H9 (cell line): ENCODE results near the gene CENPP. TPM values are rescaled to one million over a fixed set of nuclear protein-coding genes. Genes with fewer than 3 reads are reported as not detected.

Experiments
- DNase-seq: peaks from one replicate; pipeline ENCODE4 v3.0.0-alpha.2; 2017
- H2AFZ ChIP-seq: one replicate; pipeline ENCODE4 v1.6.1; 2013; ENCODE audit warnings: mild to moderate bottlenecking, low read length, control low read depth, moderate library complexity
- H2AK5ac ChIP-seq: 2 replicates; pipeline ENCODE4 v1.6.1; 2013; ENCODE audit warnings: low read length, control low read depth, mixed read lengths; ENCODE audit not compliant: insufficient read length
- H2BK120ac ChIP-seq: one replicate; pipeline ENCODE4 v1.6.1; 2013; ENCODE audit warnings: low read depth, mild to moderate bottlenecking, low read length, control low read depth, inconsistent platforms; ENCODE audit not compliant: poor library complexity, severe bottlenecking
- H2BK12ac ChIP-seq: 2 replicates; pipeline ENCODE4 v1.6.1; 2013; ENCODE audit warnings: low read length, control low read depth, mixed read lengths, low read depth; ENCODE audit not compliant: insufficient read length
- H2BK15ac ChIP-seq: 2 replicates; pipeline ENCODE4 v1.6.1; 2013; ENCODE audit warnings: low read depth, low read length, control low read depth
- H2BK20ac ChIP-seq: one replicate; pipeline ENCODE4 v1.6.1; 2013; ENCODE audit warnings: low read depth, mild to moderate bottlenecking, low read length, control low read depth, inconsistent platforms; ENCODE audit not compliant: poor library complexity, severe bottlenecking
- H2BK5ac ChIP-seq: 2 replicates; pipeline ENCODE4 v1.6.1; 2013; ENCODE audit warnings: low read length, control low read depth, mixed read lengths; ENCODE audit not compliant: insufficient read length
- H3K14ac ChIP-seq: 2 replicates; pipeline ENCODE4 v1.6.1; 2013; ENCODE audit warnings: low read length, control low read depth; ENCODE audit not compliant: insufficient read depth
- H3K18ac ChIP-seq: 2 replicates; pipeline ENCODE4 v1.6.1; 2013; ENCODE audit warnings: low read depth, mild to moderate bottlenecking, mixed read lengths, low read length, control low read depth; ENCODE audit not compliant: insufficient read length
- H3K23ac ChIP-seq: 2 replicates; pipeline ENCODE4 v1.6.1; 2013; ENCODE audit warnings: low read length, control low read depth, mixed read lengths, low read depth; ENCODE audit not compliant: insufficient read length
- H3K23me2 ChIP-seq: 2 replicates; pipeline ENCODE4 v1.6.1; 2013; ENCODE audit warnings: low read depth, mild to moderate bottlenecking, mixed read lengths, low read length, control low read depth; ENCODE audit not compliant: insufficient read length, poor library complexity, severe bottlenecking
- H3K27ac ChIP-seq: 2 replicates; pipeline ENCODE4 v1.5.1; 2013; ENCODE audit warnings: low read length, control low read depth, mixed read lengths, low read depth; ENCODE audit not compliant: insufficient read length
- H3K27me3 ChIP-seq: 2 replicates; pipeline ENCODE4 v1.6.1; 2013; ENCODE audit warnings: low read length, control low read depth, inconsistent platforms; ENCODE audit not compliant: insufficient read depth
- H3K4ac ChIP-seq: 2 replicates; pipeline ENCODE4 v1.6.1; 2013; ENCODE audit warnings: low read depth, mild to moderate bottlenecking, control low read depth, inconsistent platforms, low read length, moderate library complexity
- H3K4me1 ChIP-seq: 2 replicates; pipeline ENCODE4 v1.6.1; 2013; ENCODE audit warnings: low read length, control low read depth, inconsistent platforms; ENCODE audit not compliant: insufficient read depth
- H3K4me2 ChIP-seq: 2 replicates; pipeline ENCODE4 v1.6.1; 2013; ENCODE audit warnings: low read length, control low read depth, mixed read lengths; ENCODE audit not compliant: insufficient read length, insufficient read depth
- H3K56ac ChIP-seq: 2 replicates; pipeline ENCODE4 v1.6.1; 2013; ENCODE audit warnings: low read depth, mild to moderate bottlenecking, mixed read lengths, low read length, control low read depth; ENCODE audit not compliant: insufficient read length
- H3K79me1 ChIP-seq: 2 replicates; pipeline ENCODE4 v1.6.1; 2013; ENCODE audit warnings: low read depth, mild to moderate bottlenecking, moderate library complexity, low read length, control low read depth, inconsistent platforms; ENCODE audit not compliant: insufficient read depth, poor library complexity, severe bottlenecking
- H3K79me2 ChIP-seq: 2 replicates; pipeline ENCODE4 v1.6.1; 2013; ENCODE audit warnings: low read length, control low read depth, inconsistent platforms; ENCODE audit not compliant: insufficient read depth
- H3K9ac ChIP-seq: 2 replicates; pipeline ENCODE4 v1.6.1; 2013; ENCODE audit warnings: low read length, control low read depth, mixed read lengths; ENCODE audit not compliant: insufficient read length; ENCODE audit errors: extremely low read depth
- H3K9me3 ChIP-seq: one replicate; pipeline ENCODE4 v1.6.1; 2013; ENCODE audit warnings: low read depth, low read length, inconsistent platforms; ENCODE audit not compliant: control insufficient read depth
- H3T11ph ChIP-seq: one replicate; pipeline ENCODE4 v1.6.1; 2013; ENCODE audit warnings: mild to moderate bottlenecking, low read length, control low read depth, inconsistent platforms
- H4K20me1 ChIP-seq: one replicate; pipeline ENCODE4 v1.6.1; 2013; ENCODE audit not compliant: control insufficient read depth, insufficient read length, insufficient read depth
- H4K5ac ChIP-seq: 2 replicates; pipeline ENCODE4 v1.6.1; 2013; ENCODE audit warnings: low read depth, mild to moderate bottlenecking, mixed read lengths, low read length, control low read depth; ENCODE audit not compliant: insufficient read length
- H4K8ac ChIP-seq: replicated peaks from 2 replicates; pipeline ENCODE4 v1.6.1; 2013; ENCODE audit warnings: low read length, control low read depth, mixed read lengths, low read depth; ENCODE audit not compliant: insufficient read length
- H4K91ac ChIP-seq: 2 replicates; pipeline ENCODE4 v1.6.1; 2013; ENCODE audit warnings: low read depth, mild to moderate bottlenecking, moderate library complexity, mixed read lengths, low read length, control low read depth; ENCODE audit not compliant: insufficient read length
- H3K27ac Mint-ChIP-seq, 3 experiments: 2 replicates in 2 of 3; 3 replicates in 1 of 3; pipeline ENCODE4 v1.8.0; 2020 to 2021; ENCODE audit warnings: mixed read lengths in 3 of 3, mild to moderate bottlenecking in 1 of 3, moderate library complexity in 1 of 3
- H3K27me3 Mint-ChIP-seq: 2 replicates; pipeline ENCODE4 v1.8.0; 2021; ENCODE audit warnings: low read depth, mild to moderate bottlenecking, moderate library complexity, mixed read lengths
- H3K36me3 Mint-ChIP-seq, 3 experiments: 2 replicates in 2 of 3; 3 replicates in 1 of 3; pipeline ENCODE4 v1.8.0; 2020 to 2021; ENCODE audit warnings: low read depth in 3 of 3, mixed read lengths in 3 of 3; ENCODE audit not compliant: insufficient read depth in 1 of 3
- H3K4me1 Mint-ChIP-seq, 2 experiments: 2 replicates each; pipeline ENCODE4 v1.8.0; 2020; ENCODE audit warnings: mixed read lengths in 2 of 2
- H3K4me3 Mint-ChIP-seq, 2 experiments: 2 replicates in 1 of 2; 3 replicates in 1 of 2; pipeline ENCODE4 v1.8.0; 2020 to 2021; ENCODE audit warnings: mild to moderate bottlenecking in 2 of 2, mixed read lengths in 2 of 2, moderate library complexity in 1 of 2
- H3K9me3 Mint-ChIP-seq, 2 experiments: 2 replicates in 1 of 2; 3 replicates in 1 of 2; pipeline ENCODE4 v1.8.0; 2020; ENCODE audit warnings: mild to moderate bottlenecking in 2 of 2, mixed read lengths in 2 of 2, moderate library complexity in 1 of 2
- CTCF ChIP-seq: fragments of 200-600 bp; sonication (generic); conservative IDR thresholded peaks from 3 replicates; pipeline ENCODE4 v1.8.0; 2021; ENCODE audit warnings: antibody characterized with exemption, mild to moderate bottlenecking
- WGBS: extraction: QIAGEN DNeasy Blood & Tissue Kit; methylation state at CpG from one replicate; pipeline ENCODE4 v1.1.7; 2013; ENCODE audit warnings: missing lambda C conversion rate, low lambda C conversion rate, mixed read lengths; ENCODE audit not compliant: insufficient read length; ENCODE audit errors: extremely low coverage; 5-methylcytosine and 5-hydroxymethylcytosine counted together
- total RNA-seq: library from RNA; stranded (reverse); gene quantifications from 2 replicates; pipeline ENCODE4 v1.2.1, GENCODE V29; 2021

Gene CENPP
- total RNA-seq, 1 experiment from 2014 or later: 9.1 TPM

GRCh38 chr9:92595930-92596329, 270.2 kb downstream of the CENPP start:
- H3K14ac ChIP-seq: no peak overlapping the region
- H4K8ac ChIP-seq: no peak overlapping the region
- no peak overlapping the region for H3T11ph ChIP-seq
- H3K27me3 ChIP-seq: no peaks in the 10 kb centered on the region
- no peaks in the 10 kb centered on the region for H3K4me1 ChIP-seq
- no peaks in the 10 kb centered on the region for H4K20me1 ChIP-seq
- no peak overlapping the region for H2BK5ac ChIP-seq
- H3K9ac ChIP-seq: no peak overlapping the region
- H3K4me2 ChIP-seq: no peak overlapping the region
- no peak overlapping the region for H3K23ac ChIP-seq
- no peak overlapping the region for H2BK15ac ChIP-seq
- H2BK120ac ChIP-seq: no peak overlapping the region
- H2BK20ac ChIP-seq: no peak overlapping the region
- no peak overlapping the region for H2AK5ac ChIP-seq
- no peaks in the 10 kb centered on the region for H3K23me2 ChIP-seq
- H3K56ac ChIP-seq: no peak overlapping the region
- H2AFZ ChIP-seq: no peak overlapping the region
- Mint-ChIP-seq H3K4me1 (no peaks in the 10 kb centered on the region), H3K9me3 (no peaks in the 10 kb centered on the region), H3K27me3 (no peaks in the 10 kb centered on the region), H3K27ac (no peak overlapping the region), H3K36me3 (no peaks in the 10 kb centered on the region), H3K4me3 (no peak overlapping the region)
- H4K91ac ChIP-seq: no peak overlapping the region
- no peak for TF ChIP-seq CTCF
- H2BK12ac ChIP-seq: no peak overlapping the region
- H4K5ac ChIP-seq: no peak overlapping the region
- WGBS: no CpG with 5 or more reads among the region's 1 CpG
- no peaks in the 10 kb centered on the region for H3K79me2 ChIP-seq
- no peak overlapping the region for H3K4ac ChIP-seq
- H3K79me1 ChIP-seq: no peaks in the 10 kb centered on the region
- no peaks in the 10 kb centered on the region for H3K9me3 ChIP-seq
- H3K27ac ChIP-seq: no peak overlapping the region
- H3K18ac ChIP-seq: no peak overlapping the region
- no peak for DNase-seq
